Activated CD4-positive, alpha-beta T cell treated with anti-CD3 and anti-CD28 coated beads, Interleukin-2, amount 50 U/mL, for 4 hours (primary cell): ENCODE measurements around the gene NOP16.
"Not testable (repeated sequence)": the region's sequence is repeated elsewhere in the genome, so short reads cannot be mapped to it uniquely, and the experiment has no call there.

ENCODE experiments used
- DNase-seq, 2 experiments: peaks; one replicate each; pipeline ENCODE4 v3.0.0-alpha.2; 2020

NOP16 gene

GRCh38 chr5:176408590-176408989 lies 20.2 kb upstream of the NOP16 start:
- DNase-seq, result no peak

- DNase-seq, result not testable (repeated sequence)
These were observed 19.8 kb upstream of the NOP16 start for GRCh38 chr5:176408252-176408573.

- no peak for DNase-seq
These were observed 19.3 kb upstream of the NOP16 start for GRCh38 chr5:176407456-176408251.

- DNase-seq, result no peak
These were observed 18.1 kb upstream of the NOP16 start for GRCh38 chr5:176406436-176407052.

- no peak for DNase-seq
These were observed 17.4 kb upstream of the NOP16 start for GRCh38 chr5:176405656-176406435.

GRCh38 chr5:176401281-176402205 lies 13.1 kb upstream of the NOP16 start:
- DNase-seq, result no peak

- DNase-seq, result no peak
These were observed 12.2 kb upstream of the NOP16 start for GRCh38 chr5:176400382-176401156.

- DNase-seq, result no peak
These were observed 9.5 kb upstream of the NOP16 start for GRCh38 chr5:176397736-176398420.

- no peak for DNase-seq
These were observed 7.9 kb upstream of the NOP16 start for GRCh38 chr5:176396330-176396729.

GRCh38 chr5:176394881-176395675 lies 6.7 kb upstream of the NOP16 start:
- no peak for DNase-seq

GRCh38 chr5:176394096-176394495 lies 5.7 kb upstream of the NOP16 start:
- DNase-seq, result no peak

GRCh38 chr5:176392526-176392925 lies 4.1 kb upstream of the NOP16 start:
- no peak for DNase-seq

GRCh38 chr5:176391999-176392398 lies 3.6 kb upstream of the NOP16 start:
- DNase-seq, result no peak

- DNase-seq, result no peak
These were observed 3.1 kb upstream of the NOP16 start for GRCh38 chr5:176391479-176391878.

GRCh38 chr5:176389135-176390123 lies 1.0 kb upstream of the NOP16 start:
- DNase-seq, result no peak

- DNase-seq, result peak in 1 of 2 experiments; percentile 15
These were observed 375 bp downstream of the NOP16 start for GRCh38 chr5:176388003-176388443.

- no peak for DNase-seq
These were observed 943 bp downstream of the NOP16 start for GRCh38 chr5:176387384-176387925.

- no peak for DNase-seq
These were observed 1.9 kb downstream of the NOP16 start for GRCh38 chr5:176386491-176386890.

- DNase-seq, result no peak
These were observed 3.4 kb downstream of the NOP16 start for GRCh38 chr5:176384991-176385390.
